DND-41 (cell line): ENCODE measurements around the gene C22orf42.

ENCODE experiments used
- ATAC-seq: fragments of 200-7000 bp; cut with Tn5 transposase; 3 replicates; pipeline ENCODE4 v1.9.1; 2021; ENCODE audit warnings: low read depth; ENCODE audit not compliant: insufficient read depth
- DNase-seq: peaks from one replicate; pipeline ENCODE4 v3.0.0-alpha.2; 2020
- H2AFZ ChIP-seq: 2 replicates; pipeline ENCODE4 v1.6.0; 2012; ENCODE audit warnings: low read depth, low read length
- H3K27ac ChIP-seq: 2 replicates; pipeline ENCODE4 v1.5.1; 2012; ENCODE audit warnings: low read length, inconsistent platforms
- H3K27me3 ChIP-seq: fragments of 200-600 bp; sonication (generic); 2 replicates; pipeline ENCODE4 v1.6.0; 2012; ENCODE audit warnings: low read length, mild to moderate bottlenecking, inconsistent platforms; ENCODE audit not compliant: insufficient read depth, poor library complexity
- H3K36me3 ChIP-seq: 2 replicates; pipeline ENCODE4 v1.5.1; 2012; ENCODE audit warnings: low read length, inconsistent platforms; ENCODE audit not compliant: insufficient read depth
- H3K4me1 ChIP-seq: 2 replicates; pipeline ENCODE4 v1.5.1; 2012; ENCODE audit warnings: mild to moderate bottlenecking, low read length; ENCODE audit not compliant: insufficient read depth
- H3K4me2 ChIP-seq: 2 replicates; pipeline ENCODE4 v1.6.0; 2012; ENCODE audit warnings: mild to moderate bottlenecking, moderate library complexity, low read length, inconsistent platforms; ENCODE audit not compliant: insufficient read depth
- H3K4me3 ChIP-seq, 2 experiments: fragments of 200-600 bp in 1 of 2; shearing (Covaris generic) in 1 of 2; 2 replicates each; pipeline ENCODE4 v1.5.1; 2012 to 2016; ENCODE audit warnings: inconsistent platforms in 2 of 2, low read length in 2 of 2, mild to moderate bottlenecking in 2 of 2, low read depth in 1 of 2, moderate library complexity in 1 of 2
- H3K79me2 ChIP-seq: 2 replicates; pipeline ENCODE4 v1.6.0; 2012; ENCODE audit warnings: low read length, inconsistent platforms; ENCODE audit not compliant: insufficient read depth
- H3K9ac ChIP-seq: 2 replicates; pipeline ENCODE4 v1.6.0; 2012; ENCODE audit warnings: low read depth, mild to moderate bottlenecking, inconsistent platforms, low read length, moderate library complexity
- H3K9me3 ChIP-seq: 2 replicates; pipeline ENCODE4 v1.5.1; 2012; ENCODE audit warnings: low read length, moderate library complexity, mild to moderate bottlenecking, inconsistent platforms; ENCODE audit not compliant: insufficient read depth, severe bottlenecking
- H4K20me1 ChIP-seq: 2 replicates; pipeline ENCODE4 v1.6.0; 2012; ENCODE audit warnings: low read length; ENCODE audit not compliant: insufficient read depth
- CTCF ChIP-seq: IDR thresholded peaks from 2 replicates; pipeline ENCODE4 v1.5.1; 2012; ENCODE audit warnings: borderline replicate concordance, low read length, moderate library complexity, mild to moderate bottlenecking; ENCODE audit not compliant: poor library complexity, severe bottlenecking; ENCODE audit errors: extremely low read depth
- EZH2 ChIP-seq: IDR thresholded peaks from 3 replicates; pipeline ENCODE4 v1.6.1; 2012; ENCODE audit warnings: borderline replicate concordance, low read depth, mild to moderate bottlenecking, moderate library complexity, low read length, inconsistent platforms; ENCODE audit not compliant: severe bottlenecking

Gene C22orf42

DNA sequence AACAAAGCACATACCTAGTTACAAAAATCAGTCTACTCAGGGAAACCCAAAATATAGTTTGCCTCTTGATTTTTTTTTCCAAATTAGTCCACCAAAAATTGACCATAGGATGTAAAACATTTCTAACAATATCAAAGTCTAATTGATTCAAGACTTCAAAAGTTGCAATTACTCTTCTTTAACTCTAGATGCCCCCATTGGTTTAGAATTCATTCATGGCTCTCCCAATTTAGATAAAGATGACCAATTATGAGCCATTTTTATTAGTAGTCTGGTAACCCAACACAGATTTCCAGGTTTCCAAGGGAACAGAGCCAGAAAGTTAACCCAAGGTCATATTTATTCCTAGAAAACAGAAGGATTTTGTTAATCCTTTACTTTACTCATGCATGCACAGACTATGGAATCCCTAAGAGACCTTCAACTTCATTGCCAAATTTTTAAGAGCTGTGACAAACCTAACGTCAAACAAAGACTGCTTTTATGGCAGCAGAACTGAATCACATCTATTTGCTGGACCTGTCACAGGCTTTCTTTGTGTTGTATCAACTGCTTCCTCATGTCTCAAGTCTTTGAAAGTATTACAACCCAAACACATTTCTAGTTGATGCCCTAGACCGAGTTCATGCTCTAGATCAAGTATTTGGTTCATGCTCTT, 55.3 kb downstream of the C22orf42 start:
- no peaks in the 10 kb centered on the region for H3K79me2 ChIP-seq
- no peaks in the 10 kb centered on the region for H3K27me3 ChIP-seq
- no peaks in the 10 kb centered on the region for H3K36me3 ChIP-seq
- no peaks in the 10 kb centered on the region for H3K4me1 ChIP-seq
- peaks cover 4% of the 10 kb centered on the region; the same call in 1 of the 2 replicates for H4K20me1 ChIP-seq
- no peak overlapping the region for H3K9ac ChIP-seq
- H2AFZ ChIP-seq: no peak overlapping the region
- no peak overlapping the region for H3K4me3 ChIP-seq
- TF ChIP-seq EZH2: no peak
- peak; percentile 33 for TF ChIP-seq CTCF
- no peak overlapping the region for H3K4me2 ChIP-seq
- DNase-seq (no peak), ATAC-seq (no peak)
- no peak overlapping the region for H3K27ac ChIP-seq
- H3K9me3 ChIP-seq: no peaks in the 10 kb centered on the region

GRCh38 chr22:32100711-32101110, 58.4 kb downstream of the C22orf42 start:
- no peaks in the 10 kb centered on the region for H3K4me1 ChIP-seq
- no peaks in the 10 kb centered on the region for H3K79me2 ChIP-seq
- DNase-seq (no peak), ATAC-seq (no peak)
- H3K36me3 ChIP-seq: no peaks in the 10 kb centered on the region
- H3K4me2 ChIP-seq: no peak overlapping the region
- no peaks in the 10 kb centered on the region for H3K27me3 ChIP-seq
- no peak for TF ChIP-seq EZH2
- TF ChIP-seq CTCF: no peak
- H3K9ac ChIP-seq: no peak overlapping the region
- H3K27ac ChIP-seq: no peak overlapping the region
- H3K4me3 ChIP-seq: no peak overlapping the region
- no peaks in the 10 kb centered on the region for H3K9me3 ChIP-seq
- no peaks in the 10 kb centered on the region for H4K20me1 ChIP-seq
- H2AFZ ChIP-seq: no peak overlapping the region
